A673 (cell line): ENCODE data around the gene STAB1.

Experiments
- EZH2 ChIP-seq: fragments of 200-600 bp; sonication (generic); IDR thresholded peaks from 2 replicates; pipeline ENCODE4 v1.6.1; 2017; ENCODE audit warnings: borderline replicate concordance, low read depth, mild to moderate bottlenecking, mixed read lengths, antibody characterized with exemption, low read length; ENCODE audit not compliant: poor library complexity, severe bottlenecking
- TF ChIP-seq, protein P1 (sequence below): fragments of 300-800, 200-600 bp; sonication (generic); conservative IDR thresholded peaks from 2 replicates; pipeline ENCODE4 v1.5.1; 2017; ENCODE audit warnings: low read depth, mild to moderate bottlenecking, antibody characterized with exemption, low read length, moderate library complexity, mixed read lengths

DNA sequence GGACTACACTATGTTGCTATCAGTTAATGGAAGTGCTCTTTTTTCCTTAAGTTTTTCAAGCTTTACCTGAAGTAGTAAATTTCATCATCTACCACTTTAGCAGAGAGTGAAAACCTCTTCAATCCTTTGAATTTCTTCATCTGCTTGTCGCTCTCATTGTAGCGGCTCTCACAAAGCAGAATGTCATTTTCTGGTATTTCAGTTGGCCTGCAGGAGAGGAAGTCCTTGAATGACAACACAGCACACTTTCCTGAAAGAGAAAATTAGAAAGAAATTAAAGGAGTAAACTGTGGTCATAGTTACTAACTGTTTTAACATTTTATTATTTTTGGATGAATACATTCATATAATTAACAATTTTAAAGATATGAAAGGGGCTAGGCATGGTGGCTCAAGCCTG lies 68.8 kb downstream of the STAB1 start:
- TF ChIP-seq, protein P1, sequence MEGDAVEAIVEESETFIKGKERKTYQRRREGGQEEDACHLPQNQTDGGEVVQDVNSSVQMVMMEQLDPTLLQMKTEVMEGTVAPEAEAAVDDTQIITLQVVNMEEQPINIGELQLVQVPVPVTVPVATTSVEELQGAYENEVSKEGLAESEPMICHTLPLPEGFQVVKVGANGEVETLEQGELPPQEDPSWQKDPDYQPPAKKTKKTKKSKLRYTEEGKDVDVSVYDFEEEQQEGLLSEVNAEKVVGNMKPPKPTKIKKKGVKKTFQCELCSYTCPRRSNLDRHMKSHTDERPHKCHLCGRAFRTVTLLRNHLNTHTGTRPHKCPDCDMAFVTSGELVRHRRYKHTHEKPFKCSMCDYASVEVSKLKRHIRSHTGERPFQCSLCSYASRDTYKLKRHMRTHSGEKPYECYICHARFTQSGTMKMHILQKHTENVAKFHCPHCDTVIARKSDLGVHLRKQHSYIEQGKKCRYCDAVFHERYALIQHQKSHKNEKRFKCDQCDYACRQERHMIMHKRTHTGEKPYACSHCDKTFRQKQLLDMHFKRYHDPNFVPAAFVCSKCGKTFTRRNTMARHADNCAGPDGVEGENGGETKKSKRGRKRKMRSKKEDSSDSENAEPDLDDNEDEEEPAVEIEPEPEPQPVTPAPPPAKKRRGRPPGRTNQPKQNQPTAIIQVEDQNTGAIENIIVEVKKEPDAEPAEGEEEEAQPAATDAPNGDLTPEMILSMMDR: no peak
- no peak for TF ChIP-seq EZH2
